ENCODE results near the gene FXYD5.
A peak's percentile ranks its signal among the peaks of the same experiment; 100 is the strongest.

Gene FXYD5

DNA sequence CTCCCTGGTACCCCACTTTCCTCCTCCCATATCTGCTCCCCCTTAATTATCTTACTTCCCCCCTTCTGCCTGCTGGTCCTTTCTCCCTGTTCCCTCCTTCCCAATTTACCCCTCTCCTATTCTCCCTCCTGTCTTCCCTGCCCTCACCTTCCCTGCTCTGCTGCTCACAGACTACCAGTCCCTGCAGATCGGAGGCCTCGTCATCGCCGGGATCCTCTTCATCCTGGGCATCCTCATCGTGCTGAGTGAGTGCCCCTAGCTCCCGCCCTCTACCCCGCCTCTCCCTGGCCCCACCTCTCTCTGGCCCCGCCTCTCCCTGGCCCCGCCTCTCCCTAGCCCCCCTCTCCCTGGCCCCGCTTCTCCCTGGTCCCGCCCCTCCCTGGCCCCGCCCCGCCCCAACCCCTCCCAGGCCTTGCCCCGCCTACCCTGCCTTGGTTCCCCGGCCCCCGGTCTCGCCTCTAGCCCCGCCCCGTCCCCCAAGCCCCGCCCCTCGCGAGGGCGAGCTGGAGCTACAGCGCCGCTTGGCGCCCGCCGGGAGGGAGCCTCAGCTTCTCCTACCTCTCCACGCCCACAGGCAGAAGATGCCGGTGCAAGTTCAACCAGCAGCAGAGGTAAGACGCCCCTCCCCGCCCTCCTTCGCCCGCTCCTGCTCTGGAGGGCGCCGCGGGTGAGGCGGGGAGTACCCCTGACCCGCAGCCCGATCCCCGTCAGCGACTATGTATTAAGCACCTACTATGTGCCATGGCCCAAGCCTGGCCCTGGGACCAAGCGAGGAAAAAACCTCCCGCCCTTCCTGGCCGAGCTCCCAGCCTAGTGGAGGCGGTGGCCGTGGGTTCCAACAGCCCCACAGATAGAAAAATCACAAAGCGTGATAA, 13.3 kb upstream of the FXYD5 start:
- FAIRE-seq (peak; percentile 91), DNase-seq (ENCODE audit: insufficient read length) (peak; percentile 99)
- TF ChIP-seq TAF1 (IDR thresholded peaks at IDR 0.05; ENCODE audit: borderline replicate concordance, low read depth, low read length) (no peak), POLR2AphosphoS5 (IDR thresholded peaks at IDR 0.05; ENCODE audit: low read depth, low read length) (no peak), POLR2A (IDR thresholded peaks at IDR 0.05; ENCODE audit: low read depth, low read length) (no peak)

DNA sequence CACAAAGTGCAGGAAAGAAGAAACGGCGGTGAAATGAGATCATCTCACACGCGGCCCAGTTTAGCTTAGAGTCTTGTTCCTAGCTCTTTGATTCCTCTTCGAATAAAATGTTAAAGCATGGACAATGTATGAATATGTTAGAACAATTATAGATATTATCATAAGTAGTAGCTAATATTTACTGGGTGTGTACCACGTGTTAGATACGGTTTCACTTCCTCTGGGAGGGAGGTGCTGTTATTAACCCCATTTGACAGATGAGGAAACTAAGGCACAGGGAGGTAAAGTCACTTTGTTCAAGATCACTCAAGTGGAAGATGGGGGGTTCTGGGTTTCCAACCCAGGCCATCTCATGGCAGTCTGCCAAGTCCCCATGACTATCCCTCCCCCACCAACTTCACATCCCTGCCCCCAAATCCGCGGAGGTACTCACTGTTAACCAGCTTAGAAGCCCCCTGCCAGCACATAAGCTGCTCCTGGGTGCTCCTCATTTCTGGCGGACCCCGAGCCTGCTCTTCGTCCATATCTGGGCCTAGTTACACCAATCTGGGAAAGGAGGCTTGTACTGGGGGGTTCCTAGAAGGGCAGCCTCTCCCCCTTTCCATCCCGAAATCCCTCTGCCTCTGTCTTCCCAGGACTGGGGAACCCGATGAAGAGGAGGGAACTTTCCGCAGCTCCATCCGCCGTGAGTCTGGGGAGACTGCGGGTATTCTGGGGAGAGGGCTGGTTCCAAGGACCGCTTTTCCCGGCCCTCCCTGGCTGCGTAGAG, 12.5 kb upstream of the FXYD5 start:
- DNase-seq (ENCODE audit: insufficient read length), result no peak
- TF ChIP-seq POLR2A (IDR thresholded peaks at IDR 0.05; ENCODE audit: low read depth, low read length), result no peak
- no peak for FAIRE-seq

DNA sequence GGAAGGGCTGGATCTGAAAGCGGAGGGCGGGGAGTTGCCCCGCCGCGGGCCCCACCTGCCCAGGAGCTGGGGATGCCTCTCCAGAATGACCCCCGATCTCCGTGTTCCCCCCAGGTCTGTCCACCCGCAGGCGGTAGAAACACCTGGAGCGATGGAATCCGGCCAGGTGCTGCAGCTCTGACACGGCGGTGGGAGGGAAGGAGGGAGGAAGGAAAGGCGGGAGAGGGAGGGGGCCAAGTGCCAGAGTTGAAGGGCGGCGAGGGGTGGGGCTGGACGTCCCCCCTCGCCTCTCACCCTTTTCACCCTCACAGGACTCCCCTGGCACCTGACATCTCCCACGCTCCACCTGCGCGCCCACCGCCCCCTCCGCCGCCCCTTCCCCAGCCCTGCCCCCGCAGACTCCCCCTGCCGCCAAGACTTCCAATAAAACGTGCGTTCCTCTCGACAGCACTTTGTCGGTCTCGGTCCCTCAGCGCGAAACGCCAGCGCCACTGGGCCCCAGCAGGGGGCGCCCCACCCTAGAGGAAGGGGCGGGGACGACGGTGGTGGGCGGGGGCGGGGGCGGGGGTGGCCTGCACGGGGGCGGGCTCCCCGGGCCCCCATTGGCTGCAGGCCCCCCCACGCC, 11.8 kb upstream of the FXYD5 start:
- FAIRE-seq (peak; percentile 81), DNase-seq (ENCODE audit: insufficient read length) (peak; percentile 61)
- TF ChIP-seq POLR2A (IDR thresholded peaks at IDR 0.05; ENCODE audit: low read depth, low read length) (no peak), POLR2AphosphoS5 (IDR thresholded peaks at IDR 0.05; ENCODE audit: low read depth, low read length) (no peak), TAF1 (IDR thresholded peaks at IDR 0.05; ENCODE audit: borderline replicate concordance, low read depth, low read length) (no peak)

DNA sequence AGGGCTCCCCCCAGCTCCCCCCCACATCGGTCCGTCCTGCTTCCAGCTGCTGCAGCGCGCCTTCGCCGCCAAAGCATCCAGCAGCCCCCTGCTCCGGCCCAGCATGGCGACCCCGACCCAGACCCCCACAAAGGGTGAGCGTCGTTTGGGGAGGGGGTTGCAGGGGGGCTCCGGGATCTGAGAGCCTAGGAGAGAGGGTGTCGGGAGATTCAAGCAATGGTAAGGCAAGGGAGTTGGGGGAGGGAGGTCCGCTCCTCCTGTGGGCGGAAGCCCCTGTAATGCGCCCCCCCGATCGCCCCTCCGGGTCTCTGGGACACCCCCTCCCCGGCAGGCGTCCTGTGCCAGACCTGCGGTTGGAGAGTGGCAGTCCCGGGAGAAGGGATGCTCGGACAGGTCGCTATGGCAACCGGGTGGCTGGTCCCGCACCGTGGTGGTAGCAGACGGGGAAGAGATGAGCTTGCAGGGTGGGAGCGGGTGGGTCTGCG, 11.3 kb upstream of the FXYD5 start, which contains the start of gene FXYD7:
TSS of gene FXYD7 (plus strand) at position 25 of the 485 bp plus-strand sequence. CDS start at position 104, 79 bp downstream.
- DNase-seq (ENCODE audit: insufficient read length) (no peak), FAIRE-seq (no peak)
- TF ChIP-seq POLR2AphosphoS5 (IDR thresholded peaks at IDR 0.05; ENCODE audit: low read depth, low read length) (no peak), POLR2A (IDR thresholded peaks at IDR 0.05; ENCODE audit: low read depth, low read length) (no peak), TAF1 (IDR thresholded peaks at IDR 0.05; ENCODE audit: borderline replicate concordance, low read depth, low read length) (no peak)

DNA sequence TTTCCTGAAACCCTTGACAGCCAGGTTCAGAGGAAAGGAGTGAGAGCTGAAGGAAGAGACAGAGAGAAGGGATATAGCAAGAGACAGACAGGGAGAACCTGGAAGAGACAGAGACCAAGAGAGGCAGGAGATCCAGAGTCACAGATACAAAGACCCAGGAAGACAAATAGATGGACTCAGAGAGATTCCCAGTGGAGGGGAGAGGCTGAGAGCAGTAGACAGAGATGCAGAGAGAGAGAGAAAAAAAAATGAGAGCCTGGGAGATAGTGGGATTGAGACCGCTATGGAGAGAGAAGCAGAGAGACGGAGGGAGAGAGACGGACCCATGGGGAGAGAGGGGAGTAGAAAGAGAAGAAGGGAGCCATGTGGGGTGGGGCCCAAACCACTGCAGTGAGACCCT, 10.7 kb upstream of the FXYD5 start:
- TF ChIP-seq POLR2AphosphoS5 (IDR thresholded peaks at IDR 0.05; ENCODE audit: low read depth, low read length), result no peak
- no peak for TF ChIP-seq TAF1 (IDR thresholded peaks at IDR 0.05; ENCODE audit: borderline replicate concordance, low read depth, low read length)
- TF ChIP-seq POLR2A (IDR thresholded peaks at IDR 0.05; ENCODE audit: low read depth, low read length), result no peak
- DNase-seq (ENCODE audit: insufficient read length), result no peak

DNA sequence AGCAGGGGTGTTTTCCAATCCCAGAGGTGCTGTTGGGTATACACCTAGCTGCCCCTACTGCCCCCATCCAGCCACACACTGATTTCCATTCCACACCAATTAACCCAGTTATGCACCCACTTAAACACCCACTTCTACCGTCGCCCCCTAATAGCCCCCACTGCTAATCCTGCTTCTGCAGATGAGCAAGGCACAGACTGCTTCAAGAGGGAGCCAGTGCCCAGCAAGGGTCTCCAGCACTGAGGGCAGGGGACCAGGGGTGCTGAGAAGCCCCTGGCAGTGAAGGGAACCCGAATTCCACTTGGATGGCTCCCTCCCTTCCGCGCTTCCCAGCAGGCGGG, 10.3 kb upstream of the FXYD5 start:
- no peak for TF ChIP-seq POLR2AphosphoS5 (IDR thresholded peaks at IDR 0.05; ENCODE audit: low read depth, low read length)
- no peak for TF ChIP-seq POLR2A (IDR thresholded peaks at IDR 0.05; ENCODE audit: low read depth, low read length)
- no peak for TF ChIP-seq TAF1 (IDR thresholded peaks at IDR 0.05; ENCODE audit: borderline replicate concordance, low read depth, low read length)
- FAIRE-seq (no peak), DNase-seq (ENCODE audit: insufficient read length) (no peak)

More for the DNA sequence above, 10.7 kb upstream of the FXYD5 start:
- FAIRE-seq, result no peak

DNA sequence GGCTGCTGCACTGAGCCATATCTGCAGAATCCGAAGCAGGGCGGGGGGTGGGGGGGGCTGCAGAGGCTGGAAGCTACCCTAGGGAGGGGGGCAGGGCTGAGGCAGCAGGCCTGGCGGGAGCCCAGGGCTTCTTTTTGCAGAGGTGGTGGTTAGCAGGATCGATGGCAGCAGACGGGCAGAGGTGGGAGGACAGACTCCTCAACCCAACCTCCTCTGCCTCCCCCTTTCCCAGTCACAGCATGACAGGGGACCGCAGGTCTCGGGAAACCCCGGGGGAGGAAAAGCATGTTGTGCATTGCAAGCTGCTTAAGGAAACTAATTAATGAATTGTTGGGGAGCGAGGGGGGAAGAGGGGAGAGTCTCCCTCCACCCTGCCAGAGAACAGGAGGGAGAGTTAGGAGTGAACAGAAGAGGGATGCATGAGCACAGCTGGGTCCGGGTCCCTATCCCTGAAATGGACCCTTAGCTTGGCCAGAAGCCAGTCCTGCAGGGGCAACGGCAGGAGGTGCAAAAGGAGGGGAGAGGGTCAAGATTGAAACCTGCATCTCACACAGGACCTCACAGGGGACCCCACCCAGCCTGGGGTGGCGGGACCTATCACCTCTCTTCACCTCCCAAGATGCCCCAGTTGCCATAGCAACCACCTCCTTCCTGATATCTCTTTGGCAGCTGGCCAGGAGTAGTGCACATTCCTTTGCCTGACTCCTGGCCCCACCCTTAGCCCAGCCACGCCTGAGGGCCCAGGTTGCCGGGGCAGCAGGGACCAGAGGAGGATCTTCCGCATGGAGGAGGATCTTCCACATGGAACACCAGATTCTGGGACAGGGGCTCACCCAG, 9.7 kb upstream of the FXYD5 start:
- TF ChIP-seq POLR2AphosphoS5 (IDR thresholded peaks at IDR 0.05; ENCODE audit: low read depth, low read length) (no peak), POLR2A (IDR thresholded peaks at IDR 0.05; ENCODE audit: low read depth, low read length) (no peak), TAF1 (IDR thresholded peaks at IDR 0.05; ENCODE audit: borderline replicate concordance, low read depth, low read length) (no peak)
- DNase-seq (ENCODE audit: insufficient read length) (no peak), FAIRE-seq (no peak)

DNA sequence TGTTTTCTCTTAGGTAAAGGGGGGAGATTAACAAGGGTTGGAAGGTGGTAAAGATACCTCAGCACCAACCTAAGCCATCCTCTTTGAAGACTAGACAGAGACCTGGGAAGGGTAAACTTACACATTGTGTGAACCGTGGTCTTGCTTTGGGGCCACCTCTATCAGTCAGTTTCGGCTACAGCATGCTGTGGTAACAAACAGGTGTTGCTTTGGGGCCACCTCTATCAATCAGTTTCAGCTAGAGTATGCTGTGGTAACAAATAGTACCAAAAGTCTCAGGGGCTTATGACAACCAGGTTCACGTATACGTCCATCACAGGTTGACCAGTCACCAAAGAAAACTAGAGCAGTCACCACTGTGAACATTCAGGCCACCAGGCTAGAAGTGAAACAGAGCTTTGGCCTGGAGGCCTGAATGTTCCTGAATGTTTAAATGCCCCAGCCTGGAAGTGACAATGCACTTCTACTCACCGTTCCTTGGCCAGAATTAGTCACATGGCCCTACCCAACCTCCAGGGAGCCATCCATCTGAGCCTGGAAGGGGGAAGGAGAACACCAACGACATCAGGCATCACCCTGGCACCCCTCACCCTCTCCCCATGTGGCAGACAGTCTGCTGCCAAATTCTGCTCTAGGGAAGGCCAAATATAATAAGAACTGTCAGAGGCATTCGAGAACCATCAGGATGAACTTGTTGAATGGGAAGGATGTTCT, 7.6 kb upstream of the FXYD5 start:
- TF ChIP-seq POLR2AphosphoS5 (IDR thresholded peaks at IDR 0.05; ENCODE audit: low read depth, low read length), result no peak
- no peak for TF ChIP-seq TAF1 (IDR thresholded peaks at IDR 0.05; ENCODE audit: borderline replicate concordance, low read depth, low read length)
- no peak for TF ChIP-seq POLR2A (IDR thresholded peaks at IDR 0.05; ENCODE audit: low read depth, low read length)
- FAIRE-seq, result no peak
- DNase-seq (ENCODE audit: insufficient read length), result no peak

DNA sequence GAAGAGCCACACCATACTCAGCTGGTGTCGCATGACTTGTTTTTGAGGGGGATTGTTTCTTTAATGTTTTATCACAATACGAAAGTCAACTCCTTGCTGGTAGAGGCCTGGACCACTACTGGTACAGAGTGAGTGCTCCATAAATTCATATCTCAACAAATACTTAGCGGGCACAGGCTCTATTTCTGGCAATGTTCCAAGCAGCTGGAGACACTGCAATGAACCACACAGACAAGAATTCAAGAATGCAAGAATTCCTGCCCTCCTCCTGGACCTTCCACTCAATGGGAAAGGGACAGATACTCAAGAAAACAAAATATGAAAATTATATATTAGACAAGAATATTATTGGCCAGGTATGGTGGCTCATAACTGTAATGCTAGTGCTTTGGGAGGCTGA, 5.1 kb upstream of the FXYD5 start:
- no peak for TF ChIP-seq TAF1 (IDR thresholded peaks at IDR 0.05; ENCODE audit: borderline replicate concordance, low read depth, low read length)
- DNase-seq (ENCODE audit: insufficient read length) (no peak), FAIRE-seq (no peak)

DNA sequence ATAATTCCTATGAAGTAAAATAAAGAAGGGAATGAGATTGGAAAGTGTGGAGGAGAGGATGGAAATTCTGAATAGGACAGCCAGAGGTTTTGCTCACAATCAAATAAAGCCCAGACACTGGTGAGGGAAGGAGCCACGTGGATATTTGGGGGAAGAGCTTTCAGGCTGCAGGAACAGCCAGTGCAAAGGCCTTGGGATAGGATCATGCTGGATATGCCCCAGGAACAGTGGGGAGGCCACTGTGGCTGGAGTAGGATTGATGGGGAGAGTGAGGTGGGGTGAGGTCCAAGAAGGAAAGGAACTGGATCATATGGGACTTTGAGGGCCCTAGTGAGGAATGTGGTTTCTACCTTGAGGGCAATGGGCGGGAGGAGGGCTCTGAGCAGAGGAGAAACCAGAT, 4.1 kb upstream of the FXYD5 start:
- DNase-seq (ENCODE audit: insufficient read length), result no peak
- no peak for TF ChIP-seq TAF1 (IDR thresholded peaks at IDR 0.05; ENCODE audit: borderline replicate concordance, low read depth, low read length)
- no peak for TF ChIP-seq POLR2AphosphoS5 (IDR thresholded peaks at IDR 0.05; ENCODE audit: low read depth, low read length)
- TF ChIP-seq POLR2A (IDR thresholded peaks at IDR 0.05; ENCODE audit: low read depth, low read length), result no peak
- FAIRE-seq, result no peak
